Kidney (tissue), 14 donors: ENCODE results near the gene TXLNB. TPM values are rescaled to one million over a fixed set of nuclear protein-coding genes. Genes with fewer than 3 reads are reported as not detected.

Experiments
- DNase-seq, 5 donors: peaks; one replicate each; pipeline ENCODE4 v3.0.0-alpha.2; 2013 to 2020
- FAIRE-seq: peaks from 2 replicates; lab custom pipeline; 2012; peaks lifted over from hg19 to GRCh38; lab: Jason Lieb, UNC
- H3K27ac ChIP-seq, 2 donors: one replicate each; pipeline ENCODE4 v1.7.0; 2013; ENCODE audit warnings: low read depth in 2 of 2, low read length in 2 of 2, inconsistent platforms in 1 of 2
- H3K27me3 ChIP-seq: one replicate; pipeline ENCODE4 v1.7.1; 2013; ENCODE audit warnings: low read length, inconsistent platforms; ENCODE audit not compliant: control insufficient read depth, insufficient read depth
- H3K36me3 ChIP-seq, 3 donors: one replicate each; pipeline versions ENCODE4 v1.7.0 to v1.7.1; 2013; ENCODE audit warnings: low read length in 3 of 3, control low read depth in 1 of 3, inconsistent platforms in 1 of 3; ENCODE audit not compliant: insufficient read depth in 3 of 3, control insufficient read depth in 2 of 3
- H3K4me1 ChIP-seq, 3 donors: one replicate each; pipeline versions ENCODE4 v1.7.0 to v1.7.1; 2013; ENCODE audit warnings: low read length in 3 of 3, inconsistent platforms in 1 of 3, low read depth in 1 of 3; ENCODE audit not compliant: control insufficient read depth in 2 of 3, insufficient read depth in 2 of 3
- H3K4me3 ChIP-seq, 3 donors: one replicate each; pipeline versions ENCODE4 v1.7.0 to v1.8.1; 2013; ENCODE audit warnings: low read length in 3 of 3, control low read depth in 1 of 3, inconsistent platforms in 1 of 3
- H3K9ac ChIP-seq, 3 donors: one replicate each; pipeline versions ENCODE4 v1.7.0 to v1.7.1; 2013; ENCODE audit warnings: low read length in 3 of 3, control low read depth in 1 of 3, inconsistent platforms in 1 of 3
- H3K9me3 ChIP-seq, 3 donors: one replicate each; pipeline versions ENCODE4 v1.7.0 to v1.7.1; 2013; ENCODE audit warnings: low read length in 3 of 3, control low read depth in 1 of 3, inconsistent platforms in 1 of 3; ENCODE audit not compliant: control insufficient read depth in 2 of 3, insufficient read depth in 1 of 3
- CTCF ChIP-seq: IDR thresholded peaks from 3 replicates; pipeline ENCODE4 v1.5.1; 2012; ENCODE audit warnings: mild to moderate bottlenecking, moderate library complexity, borderline replicate concordance; ENCODE audit not compliant: insufficient read depth; ENCODE audit errors: extremely low read depth
- intact Hi-C: fragments of 100-400 bp; cut with DNase I; formaldehyde crosslinking; loops from one replicate; pipeline ENCODE4 v1.11.1; 2022
- polyA plus RNA-seq: library from polyadenylated mRNA; stranded (reverse); fragments of 350-450 nt; fragmentation: Illumina TruSeq; extraction: RNeasy Lipid Tissue Mini Kit (QIAGEN cat#74804); gene quantifications from one replicate; pipeline ENCODE4 v1.2.3, GENCODE V29; 2014; ENCODE audit warnings: low read depth, low replicate concordance; ENCODE audit not compliant: insufficient read depth
- total RNA-seq: library from RNA; stranded (reverse); fragmentation: NEBNext Ultra II Directional; extraction: Animal tissue kit (Norgen Biotek cat#: 25700); gene quantifications from one replicate; pipeline ENCODE4 v1.2.1, GENCODE V29; 2021
- donor health status: control.
- donor health status: control.
- donor health status: control.
- donor health status: control.
- donor health status: control.
- donor health status: DM: yes; HTN: yes; CAD: no.
- donor health status: Normal renal cell carcinoma (clear cell type).

The TXLNB gene
- total and polyA plus RNA-seq, 2 donors from 2014 or later: 0.13 to 0.66 TPM

- Histone ChIP-seq H3K27ac (no peak overlapping the region), H3K9ac (no peak overlapping the region), H3K27me3 (no peaks in the 10 kb centered on the region), H3K9me3 (no peaks in the 10 kb centered on the region), H3K4me1 (no peaks in the 10 kb centered on the region), H3K36me3 (no peaks in the 10 kb centered on the region), H3K4me3 (no peak overlapping the region)
- DNase-seq: no peak
- TF ChIP-seq CTCF: no peak
- FAIRE-seq: no peak
- intact Hi-C loops: no loop called here
These were observed 25.0 kb upstream of the TXLNB start for GRCh38 chr6:139316622-139317317.

- no peak overlapping the region for H3K9ac ChIP-seq
- no peak for FAIRE-seq
- H3K9me3 ChIP-seq: no peaks in the 10 kb centered on the region
- TF ChIP-seq CTCF: no peak
- no peaks in the 10 kb centered on the region for H3K4me1 ChIP-seq
- H3K27ac ChIP-seq: no peak overlapping the region
- intact Hi-C loops: no loop called here
- no peak for DNase-seq
- no peaks in the 10 kb centered on the region for H3K36me3 ChIP-seq
- H3K27me3 ChIP-seq: no peaks in the 10 kb centered on the region
- no peak overlapping the region for H3K4me3 ChIP-seq
These were observed 22.2 kb upstream of the TXLNB start for GRCh38 chr6:139313784-139314545.

- Histone ChIP-seq H3K4me3 (no peak overlapping the region), H3K4me1 (no peaks in the 10 kb centered on the region), H3K9ac (no peak overlapping the region), H3K36me3 (no peaks in the 10 kb centered on the region), H3K27ac (no peak overlapping the region), H3K9me3 (no peaks in the 10 kb centered on the region), H3K27me3 (no peaks in the 10 kb centered on the region)
- no peak for TF ChIP-seq CTCF
- FAIRE-seq (no peak), DNase-seq (no peak)
- intact Hi-C loops: no loop called here
These were observed 21.4 kb upstream of the TXLNB start for GRCh38 chr6:139313229-139313628.
